Measurements from ENCODE around the gene SLC44A5. TPM values are rescaled to one million over a fixed set of nuclear protein-coding genes. Genes with fewer than 3 reads are reported as not detected.

The SLC44A5 gene
- polyA plus RNA-seq, 2 of the 4 experiments (the other 2 are of a cell fraction), result 0.10 to 1.5 TPM

- POLR2A ChIA-PET, result no interaction called here
- WGBS (ENCODE audit: missing lambda C conversion rate), result 35% methylated on average over 2 of the region's 2 CpGs
- no peak for FAIRE-seq
Observed at GRCh38 chr1:75305061-75305460, 305.9 kb downstream of the SLC44A5 start.

GRCh38 chr1:75293270-75293669, 317.6 kb downstream of the SLC44A5 start:
- no peak overlapping the region for H3K4me3 ChIP-seq
- no peak for DNase-seq (ENCODE audit: low read depth in 1 of 2, low spot score in 1 of 2)
- no peak for TF ChIP-seq EHF (CRISPR knock-in tag; IDR thresholded peaks at IDR 0.05)
- TF ChIP-seq KDM1A (IDR thresholded peaks at IDR 0.05; ENCODE audit: low read depth), result no peak
- TF ChIP-seq FOSL2 (IDR thresholded peaks at IDR 0.05), result no peak
- no peak for TF ChIP-seq FOSL2 (CRISPR knock-in tag; IDR thresholded peaks at IDR 0.05)
- no peak for TF ChIP-seq MAZ (IDR thresholded peaks at IDR 0.05; ENCODE audit: borderline replicate concordance, low read depth, low read length)
- no peak for TF ChIP-seq RARB (CRISPR knock-in tag; IDR thresholded peaks at IDR 0.05)
- TF ChIP-seq SMC3 (IDR thresholded peaks at IDR 0.05), result no peak
- TF ChIP-seq CBX8 (IDR thresholded peaks at IDR 0.05), result no peak
- no peak for TF ChIP-seq HOXB5 (CRISPR knock-in tag; IDR thresholded peaks at IDR 0.05)
- no peak for TF ChIP-seq TP53 (CRISPR knock-in tag; IDR thresholded peaks at IDR 0.05)
- no peak for TF ChIP-seq BHLHE40 (IDR thresholded peaks at IDR 0.05; ENCODE audit: low read depth, low read length)
- TF ChIP-seq HDAC2 (IDR thresholded peaks at IDR 0.05), result no peak
- TF ChIP-seq CEBPB (IDR thresholded peaks at IDR 0.05), result no peak
- no peak for TF ChIP-seq ESRRA (IDR thresholded peaks at IDR 0.05; ENCODE audit: borderline replicate concordance, low read length)
- no peak for TF ChIP-seq RNF2 (IDR thresholded peaks at IDR 0.05; ENCODE audit: borderline replicate concordance, low read depth)
- no peak for TF ChIP-seq HOXB13 (CRISPR knock-in tag; IDR thresholded peaks at IDR 0.05; ENCODE audit: low read depth)
- no peak for TF ChIP-seq RFX5 (IDR thresholded peaks at IDR 0.05)
- no peak for TF ChIP-seq ZNF302 (CRISPR knock-in tag; IDR thresholded peaks at IDR 0.05)
- TF ChIP-seq CBX2 (IDR thresholded peaks at IDR 0.05; ENCODE audit: borderline replicate concordance, low read depth), result no peak
- no peak for TF ChIP-seq JUNB (IDR thresholded peaks at IDR 0.05)
- TF ChIP-seq ZSCAN20 (CRISPR knock-in tag; IDR thresholded peaks at IDR 0.05), result no peak
- ATAC-seq, result no peak
- no peak for FAIRE-seq
- H3K27ac ChIP-seq, result no peak overlapping the region
- H3K4me2 ChIP-seq, result no peak overlapping the region
- WGBS (ENCODE audit: missing lambda C conversion rate), result 38% methylated on average over 4 of the region's 4 CpGs
- ChIA-PET CTCF (no interaction called here), POLR2A (no interaction called here)
- H3K4me1 ChIP-seq, result no peaks in the 10 kb centered on the region
- no peaks in the 10 kb centered on the region for H3K9me3 ChIP-seq

More at GRCh38 chr1:75305061-75305460, 305.9 kb downstream of the SLC44A5 start:
- no peak for TF ChIP-seq PBX3 (IDR thresholded peaks at IDR 0.05)
- no peak for TF ChIP-seq JUNB (IDR thresholded peaks at IDR 0.05)
- TF ChIP-seq SREBF2 (IDR thresholded peaks at IDR 0.05), result no peak
- no peak overlapping the region for H3K4me3 ChIP-seq
- CTCF ChIA-PET, result no interaction called here
- H3K9me3 ChIP-seq, result no peaks in the 10 kb centered on the region
- ATAC-seq (no peak), DNase-seq (ENCODE audit: low read depth in 1 of 2, low spot score in 1 of 2) (no peak)
- H3K27ac ChIP-seq, result no peak overlapping the region
- no peak overlapping the region for H3K4me2 ChIP-seq
- no peaks in the 10 kb centered on the region for H3K4me1 ChIP-seq

GRCh38 chr1:75292013-75292412, 318.9 kb downstream of the SLC44A5 start:
- ChIA-PET POLR2A (no interaction called here), CTCF (no interaction called here)
- H3K4me2 ChIP-seq, result no peak overlapping the region
- DNase-seq (ENCODE audit: low read depth in 1 of 2, low spot score in 1 of 2) (no peak), FAIRE-seq (no peak), ATAC-seq (no peak)
- TF ChIP-seq EHF (CRISPR knock-in tag; IDR thresholded peaks at IDR 0.05) (no peak), ZSCAN20 (CRISPR knock-in tag; IDR thresholded peaks at IDR 0.05) (no peak), CBX8 (IDR thresholded peaks at IDR 0.05) (no peak), MAX (IDR thresholded peaks at IDR 0.05) (no peak), KDM1A (IDR thresholded peaks at IDR 0.05; ENCODE audit: low read depth) (no peak)
- H3K9me3 ChIP-seq, result no peaks in the 10 kb centered on the region
- H3K27ac ChIP-seq, result no peak overlapping the region
- WGBS (ENCODE audit: missing lambda C conversion rate), result 17% methylated on average over 3 of the region's 3 CpGs
- H3K4me3 ChIP-seq, result no peak overlapping the region
- no peaks in the 10 kb centered on the region for H3K4me1 ChIP-seq

- ChIA-PET CTCF (interaction anchor here (0.8 kb wide), 1 partner anchor 44 kb away, joined by 3 read pairs; no protein-coding TSS in a partner anchor), POLR2A (no interaction called here)
- ATAC-seq, result no peak
- WGBS (ENCODE audit: missing lambda C conversion rate), result 19% methylated on average over 1 of the region's 1 CpG
- no peak overlapping the region for H3K4me3 ChIP-seq
- DNase-seq (ENCODE audit: low read depth in 1 of 2, low spot score in 1 of 2), result no peak
- no peaks in the 10 kb centered on the region for H3K9me3 ChIP-seq
- H3K27ac ChIP-seq, result no peak overlapping the region
- TF ChIP-seq HES2 (IDR thresholded peaks at IDR 0.05) (no peak), CEBPB (IDR thresholded peaks at IDR 0.05) (no peak), ATOH8 (CRISPR knock-in tag; IDR thresholded peaks at IDR 0.05; ENCODE audit: low read depth) (no peak), TP53 (CRISPR knock-in tag; IDR thresholded peaks at IDR 0.05) (no peak), ZSCAN20 (CRISPR knock-in tag; IDR thresholded peaks at IDR 0.05) (no peak), RCOR1 (IDR thresholded peaks at IDR 0.05; ENCODE audit: low read depth, low read length) (no peak), BCL3 (IDR thresholded peaks at IDR 0.05) (no peak), JUNB (IDR thresholded peaks at IDR 0.05) (no peak)
- no peaks in the 10 kb centered on the region for H3K4me1 ChIP-seq
- FAIRE-seq, result no peak
- no peak overlapping the region for H3K4me2 ChIP-seq
Observed at GRCh38 chr1:75276385-75276784, 334.5 kb downstream of the SLC44A5 start.
